ENCODE data around the gene CACNB4. TPM values are rescaled to one million over a fixed set of nuclear protein-coding genes. Genes with fewer than 3 reads are reported as not detected.
"Not testable (repeated sequence)": the region's sequence is repeated elsewhere in the genome, so short reads cannot be mapped to it uniquely, and the experiment has no call there.

CACNB4 gene
- total RNA-seq, 2 donors from 2014 or later, result 0.93 to 0.95 TPM

DNA sequence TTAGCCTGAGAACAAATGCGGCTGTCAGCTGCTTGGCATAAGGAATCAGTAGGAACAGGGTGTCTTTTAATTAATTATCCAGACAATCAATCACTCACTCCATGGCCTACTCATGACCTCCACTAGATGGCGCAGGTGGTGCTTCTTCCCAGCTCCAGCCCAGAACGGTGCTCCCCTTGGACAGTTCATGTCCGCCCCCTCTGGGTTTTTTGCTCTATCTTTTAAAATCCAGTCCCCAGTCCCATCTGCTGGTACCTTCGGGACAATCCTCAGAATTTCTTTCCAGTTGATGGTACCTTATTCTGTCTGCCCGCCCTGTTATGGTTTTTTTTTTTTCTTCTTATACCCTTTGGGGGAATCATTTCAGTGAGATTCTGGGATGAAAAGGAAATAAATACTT lies 99.8 kb downstream of the CACNB4 start:
- peak; percentile 91 for TF ChIP-seq CTCF (conservative IDR thresholded peaks at IDR 0.05)
- no peak overlapping the region for H3K9ac ChIP-seq (ENCODE audit: extremely low read depth, low read length, poor library complexity, severe bottlenecking)
- H3K9me3 ChIP-seq (ENCODE audit: control insufficient read depth, low read length), result no peaks in the 10 kb centered on the region
- 37 to 39% methylated on average over 2 to 6 of the region's 6 CpGs for WGBS, 2 experiments (ENCODE audit: insufficient coverage in 1 of 2, insufficient read length in 1 of 2)
- H3K4me1 ChIP-seq (ENCODE audit: control insufficient read depth, insufficient read depth, low read length), result no peaks in the 10 kb centered on the region
- H3K27ac ChIP-seq (ENCODE audit: low read depth, low read length), result no peak overlapping the region
- H3K9me3 Mint-ChIP-seq, result no peaks in the 10 kb centered on the region
- peak; percentile 86 for DNase-seq
- H3K4me1 Mint-ChIP-seq, result peaks cover 3% of the 10 kb centered on the region
- no peak overlapping the region for H3K27ac Mint-ChIP-seq
- H3K4me3 ChIP-seq (ENCODE audit: low read length), result no peak overlapping the region
- no peaks in the 10 kb centered on the region for H3K27me3 Mint-ChIP-seq (ENCODE audit: insufficient read depth)
- H3K36me3 Mint-ChIP-seq (ENCODE audit: low read depth), result no peaks in the 10 kb centered on the region
- H3K36me3 ChIP-seq (ENCODE audit: control insufficient read depth, insufficient read depth, low read length), result no peaks in the 10 kb centered on the region
- no peaks in the 10 kb centered on the region for H3K27me3 ChIP-seq (ENCODE audit: control insufficient read depth, insufficient read depth, low read length, poor library complexity, severe bottlenecking)
- no peak overlapping the region for H3K4me3 Mint-ChIP-seq

DNA sequence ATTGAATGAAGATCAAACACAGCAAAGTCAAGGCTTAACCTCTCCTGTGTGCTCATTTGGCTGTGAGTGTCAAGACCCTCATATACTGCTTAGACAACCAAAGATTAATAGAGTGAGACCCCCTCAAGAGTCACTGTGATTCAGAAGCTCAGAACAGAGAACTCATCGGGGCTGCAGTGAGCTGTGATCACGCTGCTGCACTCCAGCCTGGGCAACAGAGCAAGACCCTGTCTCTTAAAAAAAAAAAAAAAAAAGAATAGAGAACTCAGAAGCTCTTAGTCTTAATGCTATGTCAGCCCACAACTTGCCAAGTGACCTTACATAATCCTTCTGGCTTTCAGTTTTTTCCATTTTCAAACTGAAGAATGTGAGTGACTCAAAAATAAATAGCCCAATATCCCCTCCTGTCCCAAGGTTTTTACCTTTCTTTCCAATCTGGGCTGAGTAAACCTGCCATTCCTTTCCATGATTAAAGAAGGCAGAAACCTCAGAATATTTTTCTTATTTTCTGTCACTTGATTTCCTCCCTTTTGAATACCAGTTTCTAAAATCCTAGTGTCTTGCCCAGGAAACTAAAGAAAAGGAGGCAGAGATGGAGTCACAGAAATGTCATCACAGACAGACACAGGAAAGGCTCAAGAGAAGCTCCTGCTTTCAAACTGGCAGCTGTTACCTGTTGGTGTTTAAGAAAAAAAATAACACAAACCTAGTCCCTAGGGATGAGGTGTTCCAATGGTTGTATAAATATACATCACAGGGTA lies 102.4 kb downstream of the CACNB4 start:
- H3K9me3 ChIP-seq (ENCODE audit: control insufficient read depth, low read length), result no peaks in the 10 kb centered on the region
- Mint-ChIP-seq H3K4me1 (peaks cover 6% of the 10 kb centered on the region), H3K27ac (no peak overlapping the region), H3K9me3 (no peaks in the 10 kb centered on the region), H3K36me3 (ENCODE audit: low read depth) (no peaks in the 10 kb centered on the region), H3K27me3 (ENCODE audit: insufficient read depth) (no peaks in the 10 kb centered on the region), H3K4me3 (no peak overlapping the region)
- 84 to 100% methylated on average over 1 to 2 of the region's 2 CpGs for WGBS, 2 experiments (ENCODE audit: insufficient coverage in 1 of 2, insufficient read length in 1 of 2)
- H3K4me3 ChIP-seq (ENCODE audit: low read length), result no peak overlapping the region
- no peak overlapping the region for H3K27ac ChIP-seq (ENCODE audit: low read depth, low read length)
- no peaks in the 10 kb centered on the region for H3K27me3 ChIP-seq (ENCODE audit: control insufficient read depth, insufficient read depth, low read length, poor library complexity, severe bottlenecking)
- no peak for TF ChIP-seq CTCF (conservative IDR thresholded peaks at IDR 0.05)
- no peaks in the 10 kb centered on the region for H3K36me3 ChIP-seq (ENCODE audit: control insufficient read depth, insufficient read depth, low read length)
- no peaks in the 10 kb centered on the region for H3K4me1 ChIP-seq (ENCODE audit: control insufficient read depth, insufficient read depth, low read length)
- no peak overlapping the region for H3K9ac ChIP-seq (ENCODE audit: extremely low read depth, low read length, poor library complexity, severe bottlenecking)
- no peak for DNase-seq

GRCh38 chr2:151995161-151995557 lies 103.7 kb downstream of the CACNB4 start:
- Histone ChIP-seq H3K4me3 (ENCODE audit: low read length) (no peak overlapping the region), H3K4me1 (ENCODE audit: control insufficient read depth, insufficient read depth, low read length) (no peaks in the 10 kb centered on the region), H3K36me3 (ENCODE audit: control insufficient read depth, insufficient read depth, low read length) (no peaks in the 10 kb centered on the region), H3K9me3 (ENCODE audit: control insufficient read depth, low read length) (no peaks in the 10 kb centered on the region), H3K9ac (ENCODE audit: extremely low read depth, low read length, poor library complexity, severe bottlenecking) (no peak overlapping the region), H3K27me3 (ENCODE audit: control insufficient read depth, insufficient read depth, low read length, poor library complexity, severe bottlenecking) (no peaks in the 10 kb centered on the region), H3K27ac (ENCODE audit: low read depth, low read length) (no peak overlapping the region)
- TF ChIP-seq CTCF (conservative IDR thresholded peaks at IDR 0.05), result no peak
- H3K36me3 Mint-ChIP-seq (ENCODE audit: low read depth), result no peaks in the 10 kb centered on the region
- DNase-seq, result no peak
- H3K27ac Mint-ChIP-seq, result no peak overlapping the region
- WGBS, 2 experiments (ENCODE audit: insufficient coverage in 1 of 2, insufficient read length in 1 of 2), result 83 to 94% methylated on average over 1 of the region's 2 CpGs
- no peak overlapping the region for H3K4me3 Mint-ChIP-seq
- peaks cover 6% of the 10 kb centered on the region for H3K4me1 Mint-ChIP-seq
- H3K27me3 Mint-ChIP-seq (ENCODE audit: insufficient read depth), result no peaks in the 10 kb centered on the region
- H3K9me3 Mint-ChIP-seq, result no peaks in the 10 kb centered on the region

GRCh38 chr2:151994178-151994577 lies 104.7 kb downstream of the CACNB4 start:
- H3K9me3 Mint-ChIP-seq; H3K4me1 Mint-ChIP-seq; H3K36me3 Mint-ChIP-seq (ENCODE audit: low read depth); DNase-seq; H3K9me3 ChIP-seq (ENCODE audit: control insufficient read depth, low read length); H3K27ac Mint-ChIP-seq; H3K9ac ChIP-seq (ENCODE audit: extremely low read depth, low read length, poor library complexity, severe bottlenecking); H3K4me3 ChIP-seq (ENCODE audit: low read length); H3K27me3 Mint-ChIP-seq (ENCODE audit: insufficient read depth); H3K4me1 ChIP-seq (ENCODE audit: control insufficient read depth, insufficient read depth, low read length); H3K27me3 ChIP-seq (ENCODE audit: control insufficient read depth, insufficient read depth, low read length, poor library complexity, severe bottlenecking); H3K4me3 Mint-ChIP-seq; H3K36me3 ChIP-seq (ENCODE audit: control insufficient read depth, insufficient read depth, low read length); H3K27ac ChIP-seq (ENCODE audit: low read depth, low read length): not testable (repeated sequence)
- WGBS, 2 experiments (ENCODE audit: insufficient coverage in 1 of 2, insufficient read length in 1 of 2), result 81 to 94% methylated on average over 7 to 8 of the region's 8 CpGs

Data from endodermal cell (in vitro differentiated cells).